Measurements from ENCODE around the gene PAFAH1B2.

The PAFAH1B2 gene

GRCh38 chr11:117152066-117152465 lies 8.0 kb downstream of the PAFAH1B2 start:
- H3K9me3 ChIP-seq (ENCODE audit: control insufficient read depth, low read length), result no peaks in the 10 kb centered on the region
- H3K4me1 ChIP-seq (ENCODE audit: control insufficient read depth, insufficient read depth, low read length), result no peaks in the 10 kb centered on the region
- no peak overlapping the region for H3K27ac ChIP-seq (ENCODE audit: insufficient read depth, low read depth, low read length, poor library complexity, severe bottlenecking)
- H3K4me3 ChIP-seq (ENCODE audit: insufficient read depth, low read depth, low read length), result no peak overlapping the region
- H3K27me3 ChIP-seq (ENCODE audit: control insufficient read depth, insufficient read depth, low read length, poor library complexity, severe bottlenecking), result no peaks in the 10 kb centered on the region
- 87 to 96% methylated on average over 2 of the region's 2 CpGs for WGBS, 2 experiments
- peaks cover 5% of the 10 kb centered on the region for H3K36me3 ChIP-seq (ENCODE audit: control insufficient read depth, insufficient read depth, low read length)

- Histone ChIP-seq H3K4me1 (ENCODE audit: control insufficient read depth, insufficient read depth, low read length) (no peaks in the 10 kb centered on the region), H3K4me3 (ENCODE audit: insufficient read depth, low read depth, low read length) (no peak overlapping the region), H3K27ac (ENCODE audit: insufficient read depth, low read depth, low read length, poor library complexity, severe bottlenecking) (no peak overlapping the region), H3K36me3 (ENCODE audit: control insufficient read depth, insufficient read depth, low read length) (peaks cover 8% of the 10 kb centered on the region), H3K9me3 (ENCODE audit: control insufficient read depth, low read length) (no peaks in the 10 kb centered on the region), H3K27me3 (ENCODE audit: control insufficient read depth, insufficient read depth, low read length, poor library complexity, severe bottlenecking) (no peaks in the 10 kb centered on the region)
- WGBS, 2 experiments, result 91 to 95% methylated on average over 5 of the region's 5 CpGs
Observed at GRCh38 chr11:117154468-117154867, 10.4 kb downstream of the PAFAH1B2 start.

GRCh38 chr11:117157507-117157906 lies 13.4 kb downstream of the PAFAH1B2 start:
- Histone ChIP-seq H3K36me3 (ENCODE audit: control insufficient read depth, insufficient read depth, low read length) (peaks cover 21% of the 10 kb centered on the region), H3K4me3 (ENCODE audit: insufficient read depth, low read depth, low read length) (no peak overlapping the region), H3K27ac (ENCODE audit: insufficient read depth, low read depth, low read length, poor library complexity, severe bottlenecking) (no peak overlapping the region), H3K27me3 (ENCODE audit: control insufficient read depth, insufficient read depth, low read length, poor library complexity, severe bottlenecking) (no peaks in the 10 kb centered on the region), H3K9me3 (ENCODE audit: control insufficient read depth, low read length) (no peaks in the 10 kb centered on the region), H3K4me1 (ENCODE audit: control insufficient read depth, insufficient read depth, low read length) (no peaks in the 10 kb centered on the region)
- WGBS, 2 experiments, result 94 to 97% methylated on average over 2 of the region's 2 CpGs

GRCh38 chr11:117159892-117160291 lies 15.8 kb downstream of the PAFAH1B2 start:
- peaks cover 31% of the 10 kb centered on the region for H3K36me3 ChIP-seq (ENCODE audit: control insufficient read depth, insufficient read depth, low read length)
- no peaks in the 10 kb centered on the region for H3K4me1 ChIP-seq (ENCODE audit: control insufficient read depth, insufficient read depth, low read length)
- no peak overlapping the region for H3K4me3 ChIP-seq (ENCODE audit: insufficient read depth, low read depth, low read length)
- 89% methylated on average over 2 of the region's 2 CpGs; no CpG with 5 or more reads in 1 of the 2 experiments for WGBS, 2 experiments
- no peak overlapping the region for H3K27ac ChIP-seq (ENCODE audit: insufficient read depth, low read depth, low read length, poor library complexity, severe bottlenecking)
- no peaks in the 10 kb centered on the region for H3K9me3 ChIP-seq (ENCODE audit: control insufficient read depth, low read length)
- H3K27me3 ChIP-seq (ENCODE audit: control insufficient read depth, insufficient read depth, low read length, poor library complexity, severe bottlenecking), result no peaks in the 10 kb centered on the region

GRCh38 chr11:117160826-117161225 lies 16.7 kb downstream of the PAFAH1B2 start:
- H3K4me1 ChIP-seq (ENCODE audit: control insufficient read depth, insufficient read depth, low read length), result no peaks in the 10 kb centered on the region
- peaks cover 34% of the 10 kb centered on the region for H3K36me3 ChIP-seq (ENCODE audit: control insufficient read depth, insufficient read depth, low read length)
- 83 to 100% methylated on average over 2 of the region's 2 CpGs for WGBS, 2 experiments
- no peaks in the 10 kb centered on the region for H3K9me3 ChIP-seq (ENCODE audit: control insufficient read depth, low read length)
- H3K27ac ChIP-seq (ENCODE audit: insufficient read depth, low read depth, low read length, poor library complexity, severe bottlenecking), result no peak overlapping the region
- no peaks in the 10 kb centered on the region for H3K27me3 ChIP-seq (ENCODE audit: control insufficient read depth, insufficient read depth, low read length, poor library complexity, severe bottlenecking)
- H3K4me3 ChIP-seq (ENCODE audit: insufficient read depth, low read depth, low read length), result no peak overlapping the region

- no peaks in the 10 kb centered on the region for H3K27me3 ChIP-seq (ENCODE audit: control insufficient read depth, insufficient read depth, low read length, poor library complexity, severe bottlenecking)
- H3K27ac ChIP-seq (ENCODE audit: insufficient read depth, low read depth, low read length, poor library complexity, severe bottlenecking), result no peak overlapping the region
- peaks cover 49% of the 10 kb centered on the region for H3K36me3 ChIP-seq (ENCODE audit: control insufficient read depth, insufficient read depth, low read length)
- no peak overlapping the region for H3K4me3 ChIP-seq (ENCODE audit: insufficient read depth, low read depth, low read length)
- no peaks in the 10 kb centered on the region for H3K9me3 ChIP-seq (ENCODE audit: control insufficient read depth, low read length)
- WGBS, 2 experiments, result 91 to 94% methylated on average over 1 of the region's 1 CpG
- peaks cover 9% of the 10 kb centered on the region for H3K4me1 ChIP-seq (ENCODE audit: control insufficient read depth, insufficient read depth, low read length)
Observed at GRCh38 chr11:117166491-117166890, 22.4 kb downstream of the PAFAH1B2 start.

- no peak overlapping the region for H3K4me3 ChIP-seq (ENCODE audit: insufficient read depth, low read depth, low read length)
- no peaks in the 10 kb centered on the region for H3K27me3 ChIP-seq (ENCODE audit: control insufficient read depth, insufficient read depth, low read length, poor library complexity, severe bottlenecking)
- peaks cover 28% of the 10 kb centered on the region for H3K36me3 ChIP-seq (ENCODE audit: control insufficient read depth, insufficient read depth, low read length)
- 92% methylated on average over 2 of the region's 2 CpGs for WGBS, 2 experiments
- peak overlapping the region; percentile 17 for H3K27ac ChIP-seq (ENCODE audit: insufficient read depth, low read depth, low read length, poor library complexity, severe bottlenecking)
- H3K4me1 ChIP-seq (ENCODE audit: control insufficient read depth, insufficient read depth, low read length), result peaks cover 22% of the 10 kb centered on the region
- no peaks in the 10 kb centered on the region for H3K9me3 ChIP-seq (ENCODE audit: control insufficient read depth, low read length)
Observed at GRCh38 chr11:117169736-117170135, 25.6 kb downstream of the PAFAH1B2 start.

- no peak overlapping the region for H3K4me3 ChIP-seq (ENCODE audit: insufficient read depth, low read depth, low read length)
- peaks cover 27% of the 10 kb centered on the region for H3K36me3 ChIP-seq (ENCODE audit: control insufficient read depth, insufficient read depth, low read length)
- no peak overlapping the region for H3K27ac ChIP-seq (ENCODE audit: insufficient read depth, low read depth, low read length, poor library complexity, severe bottlenecking)
- H3K9me3 ChIP-seq (ENCODE audit: control insufficient read depth, low read length), result no peaks in the 10 kb centered on the region
- H3K27me3 ChIP-seq (ENCODE audit: control insufficient read depth, insufficient read depth, low read length, poor library complexity, severe bottlenecking), result no peaks in the 10 kb centered on the region
- 91 to 93% methylated on average over 8 to 9 of the region's 9 CpGs for WGBS, 2 experiments
- peaks cover 22% of the 10 kb centered on the region for H3K4me1 ChIP-seq (ENCODE audit: control insufficient read depth, insufficient read depth, low read length)
Observed at GRCh38 chr11:117170210-117170609, 26.1 kb downstream of the PAFAH1B2 start.

- Histone ChIP-seq H3K27me3 (ENCODE audit: control insufficient read depth, insufficient read depth, low read length, poor library complexity, severe bottlenecking) (no peaks in the 10 kb centered on the region), H3K4me3 (ENCODE audit: insufficient read depth, low read depth, low read length) (no peak overlapping the region), H3K27ac (ENCODE audit: insufficient read depth, low read depth, low read length, poor library complexity, severe bottlenecking) (no peak overlapping the region), H3K9me3 (ENCODE audit: control insufficient read depth, low read length) (no peaks in the 10 kb centered on the region), H3K4me1 (ENCODE audit: control insufficient read depth, insufficient read depth, low read length) (peaks cover 22% of the 10 kb centered on the region), H3K36me3 (ENCODE audit: control insufficient read depth, insufficient read depth, low read length) (peaks cover 24% of the 10 kb centered on the region)
- WGBS, 2 experiments, result 84 to 96% methylated on average over 2 of the region's 2 CpGs
Observed at GRCh38 chr11:117171007-117171403, 26.9 kb downstream of the PAFAH1B2 start.

GRCh38 chr11:117171404-117172061 lies 27.4 kb downstream of the PAFAH1B2 start:
- H3K4me1 ChIP-seq (ENCODE audit: control insufficient read depth, insufficient read depth, low read length), result peaks cover 22% of the 10 kb centered on the region
- peaks cover 19% of the 10 kb centered on the region for H3K36me3 ChIP-seq (ENCODE audit: control insufficient read depth, insufficient read depth, low read length)
- 82 to 86% methylated on average over 14 of the region's 14 CpGs for WGBS, 2 experiments
- no peaks in the 10 kb centered on the region for H3K27me3 ChIP-seq (ENCODE audit: control insufficient read depth, insufficient read depth, low read length, poor library complexity, severe bottlenecking)
- H3K27ac ChIP-seq (ENCODE audit: insufficient read depth, low read depth, low read length, poor library complexity, severe bottlenecking), result no peak overlapping the region
- no peak overlapping the region for H3K4me3 ChIP-seq (ENCODE audit: insufficient read depth, low read depth, low read length)
- no peaks in the 10 kb centered on the region for H3K9me3 ChIP-seq (ENCODE audit: control insufficient read depth, low read length)
